Suprapubic skin (tissue), 4 donors: ENCODE measurements around the gene HS6ST1.

Experiments
- POLR2A ChIP-seq, 2 donors: fragments of 450-650 bp; IDR thresholded peaks; one replicate each; pipeline ENCODE4 v1.6.1; 2017; ENCODE audit warnings: antibody characterized with exemption in 2 of 2, mild to moderate bottlenecking in 2 of 2, moderate library complexity in 2 of 2
- POLR2AphosphoS5 ChIP-seq, 3 donors: sonication (generic); formaldehyde crosslinking; IDR thresholded peaks; one replicate each; pipeline ENCODE4 v1.6.1; 2017; ENCODE audit warnings: antibody characterized with exemption in 3 of 3
- TF ChIP-seq, protein P1 (sequence below), 2 donors: fragments of 200-600 bp in 1 of 2; fragments of 450-650 bp in 1 of 2; sonication (generic) in 1 of 2; IDR thresholded peaks; one replicate each; pipeline ENCODE4 v1.5.1; 2016 to 2019; ENCODE audit warnings: antibody characterized with exemption in 2 of 2, mild to moderate bottlenecking in 1 of 2, moderate library complexity in 1 of 2

- TF ChIP-seq, protein P1, sequence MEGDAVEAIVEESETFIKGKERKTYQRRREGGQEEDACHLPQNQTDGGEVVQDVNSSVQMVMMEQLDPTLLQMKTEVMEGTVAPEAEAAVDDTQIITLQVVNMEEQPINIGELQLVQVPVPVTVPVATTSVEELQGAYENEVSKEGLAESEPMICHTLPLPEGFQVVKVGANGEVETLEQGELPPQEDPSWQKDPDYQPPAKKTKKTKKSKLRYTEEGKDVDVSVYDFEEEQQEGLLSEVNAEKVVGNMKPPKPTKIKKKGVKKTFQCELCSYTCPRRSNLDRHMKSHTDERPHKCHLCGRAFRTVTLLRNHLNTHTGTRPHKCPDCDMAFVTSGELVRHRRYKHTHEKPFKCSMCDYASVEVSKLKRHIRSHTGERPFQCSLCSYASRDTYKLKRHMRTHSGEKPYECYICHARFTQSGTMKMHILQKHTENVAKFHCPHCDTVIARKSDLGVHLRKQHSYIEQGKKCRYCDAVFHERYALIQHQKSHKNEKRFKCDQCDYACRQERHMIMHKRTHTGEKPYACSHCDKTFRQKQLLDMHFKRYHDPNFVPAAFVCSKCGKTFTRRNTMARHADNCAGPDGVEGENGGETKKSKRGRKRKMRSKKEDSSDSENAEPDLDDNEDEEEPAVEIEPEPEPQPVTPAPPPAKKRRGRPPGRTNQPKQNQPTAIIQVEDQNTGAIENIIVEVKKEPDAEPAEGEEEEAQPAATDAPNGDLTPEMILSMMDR (IDR thresholded peaks at IDR 0.05): no peak
- TF ChIP-seq POLR2A (IDR thresholded peaks at IDR 0.05) (no peak), POLR2AphosphoS5 (IDR thresholded peaks at IDR 0.05) (no peak)
These were observed 98.8 kb downstream of the HS6ST1 start for GRCh38 chr2:128219891-128220290.
